Measurements from ENCODE around the gene SNN. TPM values are rescaled to one million over a fixed set of nuclear protein-coding genes. Genes with fewer than 3 reads are reported as not detected.

The SNN gene
- total and polyA plus RNA-seq, 2 of the 4 experiments (the other 2 are of a cell fraction) = 10.0 to 13.0 TPM

- TF ChIP-seq BHLHE40 (IDR thresholded peaks at IDR 0.05; ENCODE audit: low read depth, low read length) = no peak
Measured at GRCh38 chr16:11629071-11630030, 38.9 kb upstream of the SNN start (continued).

- Histone ChIP-seq H3K36me3 (ENCODE audit: control insufficient read depth, insufficient read depth, low read length) (no peaks in the 10 kb centered on the region), H3K4me3 (ENCODE audit: insufficient read depth, low read depth, low read length) (no peak overlapping the region), H3K79me1 (ENCODE audit: low read depth in 1 of 2, low read length in 2 of 2) (no peaks in the 10 kb centered on the region; a peak in 1 of 4 replicates), H4K91ac (ENCODE audit: insufficient read depth, low read depth, low read length) (0 out of 2 replicates have a peak overlapping the region, but pooled peaks have one; percentile 19), H4K20me1 (ENCODE audit: insufficient read depth, low read length) (no peaks in the 10 kb centered on the region), H3K4me2 (ENCODE audit: low read depth, low read length) (no peak overlapping the region), H3K4me1 (ENCODE audit: control insufficient read depth, insufficient read depth, low read length) (peaks cover 34% of the 10 kb centered on the region), H2BK5ac (ENCODE audit: low read depth, low read length, poor library complexity, severe bottlenecking) (no peak overlapping the region), H3K27ac (ENCODE audit: insufficient read depth, low read length) (peak overlapping the region; percentile 59; the same call in 1 of the 2 replicates), H4K8ac (ENCODE audit: low read depth in 2 of 2, low read length in 2 of 2) (peak overlapping the region in 1 of 2 experiments; percentile 78; a peak in 1 of 4 replicates), H3K9me1 (ENCODE audit: insufficient read depth, low read length) (peaks cover 16% of the 10 kb centered on the region), H3K9me3 (ENCODE audit: control insufficient read depth, insufficient read depth, low read length) (no peaks in the 10 kb centered on the region), H3K4ac (ENCODE audit: low read depth, low read length) (peak overlapping the region; percentile 86; the same call in 1 of the 2 replicates), H3K56ac (ENCODE audit: extremely low read depth, insufficient read depth, low read length) (no peak overlapping the region), H2AFZ (replicated peaks; ENCODE audit: low read length, poor library complexity) (peak overlapping the region; percentile 44), H2AK5ac (ENCODE audit: low read depth, low read length) (peak overlapping the region; percentile 94), H3K27me3 (ENCODE audit: control insufficient read depth, insufficient read depth, low read length) (no peaks in the 10 kb centered on the region), H3K23ac (ENCODE audit: low read depth, low read length) (no peak overlapping the region), H3K14ac (replicated peaks; ENCODE audit: low read depth, low read length) (no peak overlapping the region), H4K5ac (ENCODE audit: low read depth, low read length) (peak overlapping the region; percentile 17; the same call in 1 of the 2 replicates), H2BK120ac (ENCODE audit: low read depth, low read length) (peak overlapping the region; percentile 100; the same call in 1 of the 2 replicates), H2BK15ac (ENCODE audit: low read depth, low read length) (peak overlapping the region; percentile 99; the same call in 1 of the 3 replicates), H2AK9ac (replicated peaks; ENCODE audit: low read depth, low read length, poor library complexity) (no peak overlapping the region), H3K9ac (ENCODE audit: low read depth, low read length) (no peak overlapping the region), H2BK20ac (ENCODE audit: low read depth, low read length) (0 out of 2 replicates have a peak overlapping the region, but pooled peaks have one; percentile 90), H3K18ac (ENCODE audit: low read depth, low read length) (peak overlapping the region; percentile 45; the same call in 1 of the 2 replicates)
- in situ Hi-C loops (cut with MboI; ENCODE audit: low sequenced_read_pairs) = no loop called here
- WGBS, 2 experiments (ENCODE audit: extremely low coverage in 2 of 2, insufficient read length in 1 of 2) = 20% methylated on average over 1 of the region's 12 CpGs; no CpG with 5 or more reads in 1 of the 2 experiments
- dilution Hi-C loops (cut with HindIII; ENCODE audit: low sequenced_read_pairs, unreplicated experiment) = no loop called here
- ATAC-seq (ENCODE audit: low read depth) (no peak), DNase-seq (no peak)
- ChIA-PET CTCF (interaction anchor here (0.6 to 0.8 kb wide), 2 partner anchors 8 to 10 kb away, joined by 3 to 4 read pairs; no protein-coding TSS in a partner anchor), POLR2A (ENCODE audit: unreplicated experiment) (interaction anchor here (0.5 to 0.6 kb wide), 2 partner anchors 9 to 173 kb away, joined by 4 to 5 read pairs; no protein-coding TSS in a partner anchor)
- intact Hi-C loops (cut with micrococcal nuclease) = no loop called here
- no TSS peak for BruUV-seq (replicated peaks)
- TF ChIP-seq ELK1 (IDR thresholded peaks at IDR 0.05; ENCODE audit: borderline replicate concordance, low read depth, low read length) = no peak
- no peak for TF ChIP-seq MAFK (IDR thresholded peaks at IDR 0.05; ENCODE audit: low read depth, low read length)
- no peak for TF ChIP-seq MXI1 (IDR thresholded peaks at IDR 0.05; ENCODE audit: borderline replicate concordance, low read depth, low read length)
- TF ChIP-seq CHD1 (IDR thresholded peaks at IDR 0.05; ENCODE audit: low read depth, low read length) = no peak
- no peak for TF ChIP-seq FOS (IDR thresholded peaks at IDR 0.05; ENCODE audit: low read depth, low read length)
- no peak for TF ChIP-seq POLR2A (IDR thresholded peaks at IDR 0.05; ENCODE audit: low read depth, low read length)
- TF ChIP-seq USF2 (IDR thresholded peaks at IDR 0.05; ENCODE audit: low read depth, low read length) = no peak
- TF ChIP-seq RAD21 (IDR thresholded peaks at IDR 0.05; ENCODE audit: low read length) = no peak
- TF ChIP-seq RCOR1 (IDR thresholded peaks at IDR 0.05; ENCODE audit: insufficient replicate concordance, low read length) = no peak
- no peak for TF ChIP-seq RFX5 (IDR thresholded peaks at IDR 0.05; ENCODE audit: low read depth, low read length)
- no peak for TF ChIP-seq NFE2L2 (IDR thresholded peaks at IDR 0.05; ENCODE audit: low read depth, low read length)
- no peak for TF ChIP-seq BHLHE40 (IDR thresholded peaks at IDR 0.05; ENCODE audit: low read depth, low read length)
Measured at GRCh38 chr16:11630046-11630767, 38.0 kb upstream of the SNN start.
